GM23248 (cell line): ENCODE data around the gene MLLT10. TPM values are rescaled to one million over a fixed set of nuclear protein-coding genes. Genes with fewer than 3 reads are reported as not detected.

Experiments used
- DNase-seq: peaks from one replicate; pipeline ENCODE4 v3.0.0-alpha.2; 2015
- H2AFZ ChIP-seq: fragments of 200-600 bp; sonication (generic); 2 replicates; pipeline ENCODE4 v1.6.1; 2016; ENCODE audit warnings: antibody characterized with exemption
- H3F3A ChIP-seq: fragments of 200-600 bp; sonication (generic); 2 replicates; pipeline ENCODE4 v1.6.1; 2016; ENCODE audit warnings: mild to moderate bottlenecking, antibody characterized with exemption, mixed run types; ENCODE audit not compliant: insufficient read depth
- H3K27ac ChIP-seq: fragments of 200-600 bp; sonication (generic); 2 replicates; pipeline ENCODE4 v1.5.1; 2016; ENCODE audit warnings: mild to moderate bottlenecking
- H3K27me3 ChIP-seq: fragments of 200-600 bp; sonication (generic); replicated peaks from 2 replicates; pipeline ENCODE4 v1.6.1; 2016; ENCODE audit warnings: mild to moderate bottlenecking; ENCODE audit not compliant: insufficient read depth
- H3K36me3 ChIP-seq: fragments of 200-600 bp; sonication (generic); 2 replicates; pipeline ENCODE4 v1.6.1; 2016; ENCODE audit warnings: low read depth, mild to moderate bottlenecking
- H3K4me1 ChIP-seq: fragments of 200-600 bp; sonication (generic); 2 replicates; pipeline ENCODE4 v1.6.1; 2016; ENCODE audit warnings: mild to moderate bottlenecking; ENCODE audit not compliant: insufficient read depth
- H3K4me2 ChIP-seq: fragments of 200-600 bp; sonication (generic); one replicate; pipeline ENCODE4 v1.6.1; 2016; ENCODE audit warnings: mild to moderate bottlenecking; ENCODE audit not compliant: unreplicated experiment
- H3K4me3 ChIP-seq: fragments of 200-600 bp; sonication (generic); 2 replicates; pipeline ENCODE4 v1.5.1; 2016; ENCODE audit warnings: mild to moderate bottlenecking
- H3K79me2 ChIP-seq: fragments of 200-600 bp; sonication (generic); 2 replicates; pipeline ENCODE4 v1.6.1; 2016; ENCODE audit warnings: mild to moderate bottlenecking; ENCODE audit not compliant: insufficient read depth
- H3K9ac ChIP-seq: fragments of 200-600 bp; sonication (generic); 2 replicates; pipeline ENCODE4 v1.6.1; 2016; ENCODE audit warnings: mild to moderate bottlenecking
- H3K9me2 ChIP-seq: fragments of 200-600 bp; sonication (generic); 2 replicates; pipeline ENCODE4 v1.6.1; 2016; ENCODE audit warnings: mixed run types, mild to moderate bottlenecking, moderate library complexity; ENCODE audit not compliant: insufficient read depth
- H3K9me3 ChIP-seq: fragments of 200-600 bp; sonication (generic); one replicate; pipeline ENCODE4 v1.6.1; 2017; ENCODE audit warnings: low read depth
- H4K20me1 ChIP-seq: fragments of 200-600 bp; sonication (generic); 2 replicates; pipeline ENCODE4 v1.6.0; 2016; ENCODE audit not compliant: insufficient read depth
- EZH2 ChIP-seq: fragments of 200-600 bp; sonication (generic); IDR thresholded peaks from 2 replicates; pipeline ENCODE4 v1.6.1; 2018; ENCODE audit warnings: antibody characterized with exemption, mild to moderate bottlenecking; ENCODE audit not compliant: insufficient read depth, poor library complexity, severe bottlenecking
- EZH2phosphoT487 ChIP-seq: fragments of 200-600 bp; sonication (generic); IDR thresholded peaks from 2 replicates; pipeline ENCODE4 v1.6.1; 2018; ENCODE audit warnings: antibody characterized with exemption, moderate library complexity, mild to moderate bottlenecking, low read depth; ENCODE audit not compliant: insufficient read depth
- WGBS, 2 experiments: methylation state at CpG; one replicate each; pipeline ENCODE4 v1.1.6; 2015 to 2017; ENCODE audit warnings: low lambda C conversion rate in 2 of 2, low coverage in 1 of 2; ENCODE audit errors: missing lambda C conversion rate in 2 of 2; 5-methylcytosine and 5-hydroxymethylcytosine counted together
- in situ Hi-C: fragments of 300-500 bp; cut with MboI; formaldehyde crosslinking; loops from 2 replicates; pipeline ENCODE4 v1.15.0; 2020
- polyA plus RNA-seq: library from polyadenylated mRNA; unstranded; fragments of >200 nt; fragmentation: Nextera tagmentation; extraction: Ambion mirVana; gene quantifications from 2 replicates; pipeline ENCODE4 v1.2.1, GENCODE V29; 2016
- total RNA-seq: library from RNA; depleted of rRNA; stranded (reverse); fragments of >200 nt; shearing (Covaris generic); gene quantifications from 2 replicates; pipeline ENCODE4 v1.2.3, GENCODE V29; 2014

MLLT10 gene
- total and polyA plus RNA-seq, 2 experiments from 2014 or later: 8.9 to 19.8 TPM

GRCh38 chr10:21516242-21517131 lies 17.5 kb upstream of the MLLT10 start:
- peaks cover 23% of the 10 kb centered on the region for H3K4me1 ChIP-seq
- H3F3A ChIP-seq: peaks cover 30% of the 10 kb centered on the region
- no peaks in the 10 kb centered on the region for H4K20me1 ChIP-seq
- peak; percentile 85 for DNase-seq
- peak overlapping the region; percentile 82 for H3K4me3 ChIP-seq
- no peaks in the 10 kb centered on the region for H3K79me2 ChIP-seq
- H3K36me3 ChIP-seq: no peaks in the 10 kb centered on the region
- H3K9me2 ChIP-seq: no peaks in the 10 kb centered on the region
- peak overlapping the region; percentile 29; the same call in 1 of the 2 replicates for H3K27ac ChIP-seq
- peak overlapping the region; percentile 94 for H2AFZ ChIP-seq
- 1% methylated on average over 28 to 67 of the region's 86 CpGs for WGBS, 2 experiments
- in situ Hi-C loops: loop anchor here (25.0 kb wide), 1 partner anchor 721 kb away; no protein-coding TSS in a partner anchor
- TF ChIP-seq EZH2 (no peak), EZH2phosphoT487 (no peak)
- H3K9me3 ChIP-seq: no peaks in the 10 kb centered on the region
- peak overlapping the region; percentile 89 for H3K4me2 ChIP-seq
- H3K27me3 ChIP-seq: no peaks in the 10 kb centered on the region
- H3K9ac ChIP-seq: peak overlapping the region; percentile 83

GRCh38 chr10:21517134-21518031 lies 16.6 kb upstream of the MLLT10 start:
- peaks cover 30% of the 10 kb centered on the region for H3F3A ChIP-seq
- peaks cover 23% of the 10 kb centered on the region for H3K4me1 ChIP-seq
- TF ChIP-seq EZH2 (no peak), EZH2phosphoT487 (no peak)
- no peaks in the 10 kb centered on the region for H3K79me2 ChIP-seq
- H3K9ac ChIP-seq: peak overlapping the region; percentile 83
- no peaks in the 10 kb centered on the region for H3K9me3 ChIP-seq
- DNase-seq: peak; percentile 76
- H3K27me3 ChIP-seq: no peaks in the 10 kb centered on the region
- H4K20me1 ChIP-seq: no peaks in the 10 kb centered on the region
- peak overlapping the region; percentile 82 for H3K4me3 ChIP-seq
- H3K9me2 ChIP-seq: no peaks in the 10 kb centered on the region
- H3K36me3 ChIP-seq: no peaks in the 10 kb centered on the region
- H3K27ac ChIP-seq: peak overlapping the region; percentile 30; the same call in 1 of the 2 replicates
- 1% methylated on average over 55 to 62 of the region's 73 CpGs for WGBS, 2 experiments
- H3K4me2 ChIP-seq: peak overlapping the region; percentile 95
- H2AFZ ChIP-seq: peak overlapping the region; percentile 97
- in situ Hi-C loops: loop anchor here (25.0 kb wide), 1 partner anchor 720 kb away; no protein-coding TSS in a partner anchor

DNA sequence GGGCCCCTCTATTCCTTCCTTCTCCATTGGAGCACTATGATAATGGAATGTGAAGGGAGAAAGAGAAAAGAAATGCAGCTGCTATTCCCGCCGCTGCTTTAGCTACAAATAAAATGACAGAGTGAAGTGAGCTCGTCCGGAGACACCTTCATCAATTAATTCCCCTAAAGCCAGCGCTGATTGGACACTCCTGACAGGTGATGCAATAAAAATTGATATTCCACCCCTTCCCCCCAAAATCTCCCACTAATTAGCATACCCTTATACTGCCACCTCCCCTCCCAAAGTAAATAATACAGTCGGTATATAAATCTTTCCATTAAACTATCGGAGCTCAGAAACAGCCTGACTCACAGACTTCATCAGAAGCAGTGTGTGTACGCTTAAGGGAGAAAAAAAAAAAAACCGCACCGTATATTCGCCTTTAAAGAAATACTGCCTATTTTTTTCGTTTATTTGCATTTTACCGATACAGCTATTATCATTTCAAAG lies 15.8 kb upstream of the MLLT10 start:
- WGBS, 2 experiments: 1 to 2% methylated on average over 13 of the region's 13 CpGs
- peak overlapping the region; percentile 95 for H3K4me2 ChIP-seq
- peak overlapping the region; percentile 82 for H3K4me3 ChIP-seq
- in situ Hi-C loops: loop anchor here (25.0 kb wide), 1 partner anchor 719 kb away; no protein-coding TSS in a partner anchor
- TF ChIP-seq EZH2phosphoT487 (no peak), EZH2 (no peak)
- H3K27ac ChIP-seq: peak overlapping the region; percentile 76
- no peaks in the 10 kb centered on the region for H3K9me3 ChIP-seq
- H3K27me3 ChIP-seq: no peaks in the 10 kb centered on the region
- no peaks in the 10 kb centered on the region for H4K20me1 ChIP-seq
- no peaks in the 10 kb centered on the region for H3K36me3 ChIP-seq
- H3F3A ChIP-seq: peaks cover 30% of the 10 kb centered on the region
- peak overlapping the region; percentile 83 for H3K9ac ChIP-seq
- no peaks in the 10 kb centered on the region for H3K79me2 ChIP-seq
- peak overlapping the region; percentile 97 for H2AFZ ChIP-seq
- no peaks in the 10 kb centered on the region for H3K9me2 ChIP-seq
- peaks cover 23% of the 10 kb centered on the region for H3K4me1 ChIP-seq
- DNase-seq: peak; percentile 76

- in situ Hi-C loops: loop anchor here (25.0 kb wide), 1 partner anchor 718 kb away; no protein-coding TSS in a partner anchor
- Histone ChIP-seq H2AFZ (peak overlapping the region; percentile 97), H4K20me1 (no peaks in the 10 kb centered on the region), H3K9me2 (no peaks in the 10 kb centered on the region), H3K36me3 (no peaks in the 10 kb centered on the region), H3K4me2 (peak overlapping the region; percentile 95), H3K4me3 (peak overlapping the region; percentile 82), H3K79me2 (no peaks in the 10 kb centered on the region), H3K27ac (peak overlapping the region; percentile 76), H3K27me3 (no peaks in the 10 kb centered on the region), H3F3A (peaks cover 30% of the 10 kb centered on the region), H3K4me1 (peaks cover 25% of the 10 kb centered on the region), H3K9ac (peak overlapping the region; percentile 83), H3K9me3 (no peaks in the 10 kb centered on the region)
- peak; percentile 62 for DNase-seq
- TF ChIP-seq EZH2phosphoT487 (no peak), EZH2 (no peak)
- WGBS, 2 experiments: 1% methylated on average over 16 of the region's 16 CpGs
Measured at GRCh38 chr10:21518641-21519396, 15.2 kb upstream of the MLLT10 start.
